Measurements from ENCODE around the gene PRSS27.
"Not testable (repeated sequence)": the region's sequence is repeated elsewhere in the genome, so short reads cannot be mapped to it uniquely, and the experiment has no call there.

The PRSS27 gene

GRCh38 chr16:2707368-2708289 lies 12.4 kb downstream of the PRSS27 start:
- no peak for DNase-seq

- DNase-seq, result no peak
These were observed 13.3 kb downstream of the PRSS27 start for GRCh38 chr16:2706611-2707311.

- no peak for DNase-seq
These were observed 13.9 kb downstream of the PRSS27 start for GRCh38 chr16:2706085-2706484.

- DNase-seq, result no peak
These were observed 14.7 kb downstream of the PRSS27 start for GRCh38 chr16:2705351-2705750.

GRCh38 chr16:2704983-2705275 lies 15.1 kb downstream of the PRSS27 start:
- DNase-seq, result no peak

GRCh38 chr16:2704166-2704982 lies 15.7 kb downstream of the PRSS27 start:
- no peak for DNase-seq

- no peak for DNase-seq
These were observed 16.9 kb downstream of the PRSS27 start for GRCh38 chr16:2702871-2703745.

- no peak for DNase-seq
These were observed 17.6 kb downstream of the PRSS27 start for GRCh38 chr16:2702438-2702825.

GRCh38 chr16:2701713-2702437 lies 18.1 kb downstream of the PRSS27 start:
- DNase-seq, result no peak

- DNase-seq, result no peak
These were observed 18.8 kb downstream of the PRSS27 start for GRCh38 chr16:2701272-2701671.

GRCh38 chr16:2700786-2701185 lies 19.2 kb downstream of the PRSS27 start:
- no peak for DNase-seq

GRCh38 chr16:2699791-2700600 lies 20.0 kb downstream of the PRSS27 start:
- no peak for DNase-seq

GRCh38 chr16:2698965-2699750 lies 20.9 kb downstream of the PRSS27 start:
- no peak for DNase-seq

- no peak for DNase-seq
These were observed 21.7 kb downstream of the PRSS27 start for GRCh38 chr16:2698103-2698870.

GRCh38 chr16:2697401-2697948 lies 22.5 kb downstream of the PRSS27 start:
- DNase-seq, result no peak

- not testable (repeated sequence) for DNase-seq
These were observed 23.3 kb downstream of the PRSS27 start for GRCh38 chr16:2696601-2697250.

GRCh38 chr16:2692948-2693651 lies 26.9 kb downstream of the PRSS27 start:
- DNase-seq, result peak; percentile 96

Data from MV-4-11 (cell line).